Esophagus squamous epithelium (tissue), 5 donors: ENCODE measurements around the gene TALDO1. TPM values are rescaled to one million over a fixed set of nuclear protein-coding genes. Genes with fewer than 3 reads are reported as not detected.

Experiments used
- DNase-seq: peaks from one replicate; lab custom pipeline; 2025; lab: John Stamatoyannopoulos, UW
- H3K27ac ChIP-seq, 4 donors: fragments of 200-600 bp; sonication (generic); one replicate each; pipeline ENCODE4 v1.5.1; 2016 to 2019; ENCODE audit warnings: mild to moderate bottlenecking in 1 of 4
- H3K27me3 ChIP-seq, 4 donors: fragments of 200-600 bp; sonication (generic); 1 replicate in 3 of 4; 2 replicates in 1 of 4; pipeline versions ENCODE4 v1.5.1 to v1.6.0; 2017 to 2021; ENCODE audit warnings: antibody characterized with exemption in 1 of 4
- H3K36me3 ChIP-seq, 3 donors: fragments of 200-600 bp; sonication (generic); one replicate each; pipeline ENCODE4 v1.5.1; 2016 to 2019
- H3K4me1 ChIP-seq, 3 donors: fragments of 200-600 bp; sonication (generic); one replicate each; pipeline ENCODE4 v1.5.1; 2017 to 2019
- H3K4me3 ChIP-seq, 4 donors: fragments of 200-600 bp; sonication (generic); 1 replicate in 3 of 4; 2 replicates in 1 of 4; pipeline ENCODE4 v1.5.1; 2016 to 2019; ENCODE audit warnings: mild to moderate bottlenecking in 2 of 4, moderate library complexity in 1 of 4
- H3K9me3 ChIP-seq, 3 donors: fragments of 200-600 bp; sonication (generic); one replicate each; pipeline ENCODE4 v1.5.1; 2016 to 2019
- POLR2A ChIP-seq, 4 donors: fragments of 450-650 bp; IDR thresholded peaks; one replicate each; pipeline ENCODE4 v1.6.1; 2017; ENCODE audit warnings: antibody characterized with exemption in 4 of 4, mild to moderate bottlenecking in 4 of 4, moderate library complexity in 3 of 4
- WGBS, 2 donors: methylation state at CpG; one replicate each; pipeline ENCODE4 v1.1.5; 2018; 5-methylcytosine and 5-hydroxymethylcytosine counted together
- intact Hi-C: fragments of 100-400 bp; cut with DNase I; formaldehyde crosslinking; loops from one replicate; pipeline ENCODE4 v1.15.0; 2022
- total RNA-seq, 4 donors: library from RNA; depleted of rRNA; stranded (reverse); fragments of >200 nt; gene quantifications; one replicate each; pipeline ENCODE4 v1.1.0, GENCODE V29; 2016
- TF ChIP-seq, protein P1 (sequence below), 6 experiments: fragments of 450-650 bp in 4 of 6; fragments of 200-600 bp in 2 of 6; sonication (generic) in 2 of 6; IDR thresholded peaks; one replicate each; pipeline ENCODE4 v1.5.1; 2016 to 2019; ENCODE audit warnings: antibody characterized with exemption in 6 of 6, mild to moderate bottlenecking in 4 of 6, moderate library complexity in 4 of 6
- donor health status: DM: yes; HTN: yes; CAD: no.

TALDO1 gene
- total RNA-seq, 4 donors from 2014 or later, result 311 to 629 (median 504) TPM

DNA sequence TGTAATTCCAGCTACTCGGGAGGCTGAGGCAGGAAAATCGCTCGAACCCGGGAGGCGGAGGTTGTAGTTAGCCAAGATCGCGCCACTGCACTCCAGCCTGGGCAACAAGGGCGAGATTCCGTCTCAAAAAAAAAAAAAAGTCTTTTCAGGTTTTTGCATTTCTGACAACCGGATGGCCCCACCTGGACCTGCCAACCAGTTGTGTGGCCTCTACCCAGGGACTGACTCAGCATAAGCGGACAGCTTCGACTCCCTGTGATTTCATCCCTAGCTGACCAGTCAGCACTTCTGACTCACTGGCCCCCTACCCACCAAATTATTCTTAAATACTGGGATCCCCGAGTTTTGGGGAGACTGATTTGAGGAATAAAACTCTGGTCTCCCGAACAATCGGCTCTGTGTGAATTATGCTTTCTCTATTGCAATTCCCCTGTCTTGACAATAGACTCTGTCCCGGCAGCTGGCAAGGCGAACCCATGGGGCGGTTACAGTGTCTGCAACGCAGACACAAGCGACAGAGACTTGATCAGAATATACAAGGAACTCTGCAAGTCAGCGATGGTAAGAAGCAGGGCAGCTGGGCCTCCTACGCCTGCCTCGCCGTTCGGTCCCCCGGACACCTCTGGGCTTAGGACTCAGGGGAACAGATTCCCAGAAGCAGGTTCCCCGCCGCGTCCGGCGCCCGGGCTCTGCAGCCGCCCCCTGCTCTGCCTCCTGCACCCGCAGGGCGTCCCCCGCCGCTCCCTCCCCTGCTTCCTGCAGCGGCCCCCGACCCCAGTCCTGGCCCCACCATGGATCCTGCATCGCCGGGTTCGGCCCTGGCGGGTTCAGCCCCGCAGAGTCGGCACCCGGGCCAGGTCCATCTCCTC lies 741 bp upstream of the TALDO1 start:
- DNase-seq, result no peak
- Histone ChIP-seq H3K4me3 (peak overlapping the region; percentile 83 to 96 (median 88)), H3K9me3 (no peaks in the 10 kb centered on the region), H3K27ac (peak overlapping the region; percentile 92 to 96 (median 94)), H3K27me3 (no peaks in the 10 kb centered on the region), H3K36me3 (peaks cover 0 to 13% (median 0%) of the 10 kb centered on the region in 3 donors), H3K4me1 (peaks cover 4 to 62% (median 22%) of the 10 kb centered on the region in 3 donors)
- 18 to 49% methylated on average over 16 to 18 of the region's 46 CpGs for WGBS, 2 donors
- TF ChIP-seq, protein P1, sequence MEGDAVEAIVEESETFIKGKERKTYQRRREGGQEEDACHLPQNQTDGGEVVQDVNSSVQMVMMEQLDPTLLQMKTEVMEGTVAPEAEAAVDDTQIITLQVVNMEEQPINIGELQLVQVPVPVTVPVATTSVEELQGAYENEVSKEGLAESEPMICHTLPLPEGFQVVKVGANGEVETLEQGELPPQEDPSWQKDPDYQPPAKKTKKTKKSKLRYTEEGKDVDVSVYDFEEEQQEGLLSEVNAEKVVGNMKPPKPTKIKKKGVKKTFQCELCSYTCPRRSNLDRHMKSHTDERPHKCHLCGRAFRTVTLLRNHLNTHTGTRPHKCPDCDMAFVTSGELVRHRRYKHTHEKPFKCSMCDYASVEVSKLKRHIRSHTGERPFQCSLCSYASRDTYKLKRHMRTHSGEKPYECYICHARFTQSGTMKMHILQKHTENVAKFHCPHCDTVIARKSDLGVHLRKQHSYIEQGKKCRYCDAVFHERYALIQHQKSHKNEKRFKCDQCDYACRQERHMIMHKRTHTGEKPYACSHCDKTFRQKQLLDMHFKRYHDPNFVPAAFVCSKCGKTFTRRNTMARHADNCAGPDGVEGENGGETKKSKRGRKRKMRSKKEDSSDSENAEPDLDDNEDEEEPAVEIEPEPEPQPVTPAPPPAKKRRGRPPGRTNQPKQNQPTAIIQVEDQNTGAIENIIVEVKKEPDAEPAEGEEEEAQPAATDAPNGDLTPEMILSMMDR (IDR thresholded peaks at IDR 0.05), result no peak
- no peak for TF ChIP-seq POLR2A (IDR thresholded peaks at IDR 0.05)
- intact Hi-C loops, result no loop called here

DNA sequence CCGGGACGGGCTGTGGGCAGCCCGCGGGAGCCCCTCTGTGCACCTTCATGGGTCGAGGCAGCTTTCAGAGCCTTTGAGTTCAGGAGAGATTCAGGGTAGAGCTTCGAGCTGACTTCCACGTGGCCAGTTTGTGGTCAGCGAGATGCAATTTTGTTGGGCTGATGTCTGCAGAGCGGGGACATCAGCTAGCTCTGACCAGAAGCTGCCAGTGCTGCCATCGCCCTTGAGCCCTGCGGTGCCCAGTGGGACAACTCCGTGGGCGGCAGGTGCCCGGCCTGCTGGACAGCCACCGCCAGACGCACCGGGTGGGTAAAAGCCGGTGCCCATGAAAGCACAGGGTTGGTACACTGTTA lies 719 bp downstream of the TALDO1 start:
- Histone ChIP-seq H3K4me1 (peaks cover 4 to 53% (median 22%) of the 10 kb centered on the region in 3 donors), H3K36me3 (peaks cover 0 to 26% (median 0%) of the 10 kb centered on the region in 3 donors), H3K9me3 (no peaks in the 10 kb centered on the region), H3K4me3 (peak overlapping the region; percentile 83 to 96 (median 88)), H3K27me3 (no peaks in the 10 kb centered on the region), H3K27ac (peak overlapping the region; percentile 92 to 96 (median 94))
- no peak for DNase-seq
- 0 to 9% methylated on average over 4 to 11 of the region's 18 CpGs for WGBS, 2 donors
- intact Hi-C loops, result no loop called here
- TF ChIP-seq, protein P1 (IDR thresholded peaks at IDR 0.05), result no peak
- TF ChIP-seq POLR2A (IDR thresholded peaks at IDR 0.05), result no peak

DNA sequence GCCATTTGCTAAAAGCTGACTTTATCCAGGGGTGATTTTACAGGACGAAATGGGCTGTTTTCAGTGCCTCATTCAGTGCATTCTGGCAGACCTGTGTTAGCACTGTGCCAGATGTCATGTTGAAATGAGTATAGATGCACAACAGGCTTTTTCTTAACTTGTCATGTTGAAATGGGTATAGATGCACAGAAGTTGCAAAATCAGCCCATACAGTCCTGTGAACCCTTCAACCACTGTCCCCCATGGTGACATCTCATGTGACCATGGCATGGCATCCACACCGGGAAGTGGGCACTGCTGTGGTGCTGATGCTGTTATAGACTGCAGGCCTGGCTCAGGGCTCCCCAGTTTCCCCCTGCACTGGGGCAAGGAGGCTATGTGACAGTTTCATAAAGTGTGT lies 2.5 kb downstream of the TALDO1 start:
- peak overlapping the region in 3 of 4 donors; percentile 94 to 96 (median 94) for H3K27ac ChIP-seq
- WGBS, 2 donors, result 51 to 53% methylated on average over 2 of the region's 2 CpGs
- peaks cover 0 to 43% (median 0%) of the 10 kb centered on the region in 3 donors for H3K36me3 ChIP-seq
- H3K4me3 ChIP-seq, result peak overlapping the region in 3 of 4 donors; percentile 83 to 96 (median 88)
- peaks cover 4 to 53% (median 22%) of the 10 kb centered on the region in 3 donors for H3K4me1 ChIP-seq
- intact Hi-C loops, result no loop called here
- no peak for TF ChIP-seq POLR2A (IDR thresholded peaks at IDR 0.05)
- TF ChIP-seq, protein P1 (IDR thresholded peaks at IDR 0.05), result no peak
- no peaks in the 10 kb centered on the region for H3K9me3 ChIP-seq
- DNase-seq, result no peak
- no peaks in the 10 kb centered on the region for H3K27me3 ChIP-seq

GRCh38 chr11:760236-760635 lies 13.0 kb downstream of the TALDO1 start:
- Histone ChIP-seq H3K4me3 (no peak overlapping the region), H3K27ac (peak overlapping the region in 1 of 4 donors; percentile 1), H3K36me3 (peaks cover 47 to 97% (median 79%) of the 10 kb centered on the region in 3 donors), H3K9me3 (no peaks in the 10 kb centered on the region), H3K27me3 (no peaks in the 10 kb centered on the region), H3K4me1 (peaks cover 0 to 30% (median 7%) of the 10 kb centered on the region in 3 donors)
- DNase-seq, result no peak
- no peak for TF ChIP-seq POLR2A (IDR thresholded peaks at IDR 0.05)
- TF ChIP-seq, protein P1 (IDR thresholded peaks at IDR 0.05), result no peak
- intact Hi-C loops, result no loop called here

DNA sequence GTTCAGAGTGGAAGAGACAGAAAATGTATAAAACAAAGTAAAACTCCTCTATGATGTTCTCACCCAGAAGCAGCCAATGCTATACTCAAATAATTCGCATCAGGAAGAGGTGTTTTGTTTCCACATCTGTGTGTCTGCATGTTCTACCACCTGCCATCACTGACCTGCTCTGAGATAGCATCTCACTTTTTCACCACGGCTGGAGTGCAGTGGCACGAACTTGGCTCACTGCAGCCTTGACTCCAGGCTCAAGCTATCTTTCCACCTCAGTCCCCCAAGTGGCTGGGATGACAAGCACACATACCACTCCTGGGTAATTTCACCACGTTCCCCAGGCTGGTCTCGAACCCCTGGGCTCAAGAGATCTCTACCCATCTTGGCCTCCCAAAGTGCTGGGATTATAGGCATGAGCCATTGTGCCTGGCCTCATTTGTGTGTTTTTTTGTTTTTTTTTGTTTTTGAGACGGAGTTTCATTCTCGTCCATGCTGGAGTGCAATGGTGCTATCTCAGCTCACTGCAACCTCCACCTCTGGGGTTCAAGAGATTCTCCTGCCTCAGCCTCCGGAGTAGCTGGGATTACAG lies 14.4 kb downstream of the TALDO1 start:
- DNase-seq, result no peak
- Histone ChIP-seq H3K4me1 (peaks cover 0 to 36% (median 7%) of the 10 kb centered on the region in 3 donors), H3K4me3 (no peak overlapping the region), H3K27ac (peak overlapping the region; percentile 78 to 89 (median 86)), H3K36me3 (peaks cover 57 to 97% (median 78%) of the 10 kb centered on the region in 3 donors), H3K27me3 (no peaks in the 10 kb centered on the region), H3K9me3 (no peaks in the 10 kb centered on the region)
- 82 to 91% methylated on average over 7 to 8 of the region's 8 CpGs for WGBS, 2 donors
- no peak for TF ChIP-seq POLR2A (IDR thresholded peaks at IDR 0.05)
- TF ChIP-seq, protein P1 (IDR thresholded peaks at IDR 0.05), result peak in 1 of 6 experiments; percentile 4
- intact Hi-C loops, result no loop called here
